SK-N-MC (cell line): ENCODE data around the gene PIGQ.

Experiments used
- EZH2 ChIP-seq: fragments of 200-600 bp; sonication (generic); IDR thresholded peaks from one replicate; pipeline ENCODE4 v1.6.1; 2017; ENCODE audit warnings: antibody characterized with exemption
- FOXP2 ChIP-seq: optimal IDR thresholded peaks from 2 replicates; pipeline ENCODE3; 2011; ENCODE audit warnings: mild to moderate bottlenecking, moderate library complexity; ENCODE audit not compliant: insufficient read depth; ENCODE audit errors: extremely low read length, control extremely low read depth
- POLR2AphosphoS5 ChIP-seq: IDR thresholded peaks from 2 replicates; pipeline ENCODE4 v1.6.1; 2012; ENCODE audit warnings: mild to moderate bottlenecking, low read depth, low read length, borderline replicate concordance

GRCh38 chr16:557463-558297 is 12.1 kb upstream of the PIGQ start:
- TF ChIP-seq EZH2 (no peak), POLR2AphosphoS5 (no peak), FOXP2 (no peak)
